Panc1 (cell line): ENCODE measurements around the gene CANT1. TPM values are rescaled to one million over a fixed set of nuclear protein-coding genes. Genes with fewer than 3 reads are reported as not detected.

Source experiments
- ATAC-seq: fragments of 200-7000 bp; cut with Tn5 transposase; 2 replicates; pipeline ENCODE4 v1.9.1; 2020; ENCODE audit warnings: mild to moderate bottlenecking, moderate library complexity
- BruUV-seq: library from RNA; stranded (reverse); fragments of 400-500 nt; replicated peaks from 2 replicates; lab custom pipeline; 2021; lab: Mats Ljungman, UMichigan
- CTCF ChIA-PET: fragments of 300-600 bp; sonication (Branson Sonifier 250); formaldehyde crosslinking; loops from one replicate; lab custom pipeline; 2022; ENCODE audit warnings: antibody characterized with exemption; lab: Charles Lee
- POLR2A ChIA-PET: fragments of 300-600 bp; sonication (Branson Sonifier 250); formaldehyde crosslinking; loops from one replicate; lab custom pipeline; 2022; ENCODE audit warnings: antibody characterized with exemption; lab: Charles Lee
- DNase-seq: peaks from one replicate; pipeline ENCODE4 v3.0.0-alpha.2; 2010; ENCODE audit warnings: low read depth, low spot score
- H3K27ac ChIP-seq: 2 replicates; pipeline ENCODE4 v1.5.1; 2011; ENCODE audit warnings: mild to moderate bottlenecking, low read length, inconsistent platforms
- H3K27me3 ChIP-seq: fragments of 200-500 bp; sonication (Bioruptor generic); 2 replicates; pipeline ENCODE4 v1.6.0; 2014; ENCODE audit warnings: low read length, inconsistent platforms; ENCODE audit not compliant: control insufficient read depth, insufficient read depth
- H3K36me3 ChIP-seq: fragments of 200-500 bp; sonication (Bioruptor generic); 2 replicates; pipeline ENCODE4 v1.5.1; 2014; ENCODE audit warnings: inconsistent platforms, mild to moderate bottlenecking, low read length, moderate library complexity; ENCODE audit not compliant: control insufficient read depth, insufficient read depth
- H3K4me1 ChIP-seq: 2 replicates; pipeline ENCODE4 v1.5.1; 2011; ENCODE audit warnings: inconsistent platforms, mild to moderate bottlenecking, low read length, moderate library complexity; ENCODE audit not compliant: control insufficient read depth, insufficient read depth
- H3K4me3 ChIP-seq, 2 experiments: 2 replicates each; pipeline ENCODE4 v1.5.1; 2011 to 2012; ENCODE audit warnings: low read depth in 2 of 2, low read length in 2 of 2, mild to moderate bottlenecking in 2 of 2, inconsistent platforms in 1 of 2, moderate library complexity in 1 of 2
- H3K9me3 ChIP-seq: fragments of 200-500 bp; sonication (Bioruptor generic); 2 replicates; pipeline ENCODE4 v1.5.1; 2014; ENCODE audit warnings: low read depth, mild to moderate bottlenecking, inconsistent platforms, low read length, moderate library complexity; ENCODE audit not compliant: control insufficient read depth, insufficient read depth
- CTCF ChIP-seq: fragments of 450-650 bp; IDR thresholded peaks from 2 replicates; pipeline ENCODE4 v1.5.1; 2017; ENCODE audit warnings: mild to moderate bottlenecking
- POLR2AphosphoS5 ChIP-seq: IDR thresholded peaks from 2 replicates; pipeline ENCODE4 v1.6.1; 2012; ENCODE audit warnings: mild to moderate bottlenecking, low read depth, low read length, moderate library complexity
- REST ChIP-seq, 2 experiments: IDR thresholded peaks; 2 replicates each; pipeline ENCODE4 v1.6.1; 2011 to 2012; ENCODE audit warnings: low read depth in 2 of 2, control low read depth in 1 of 2, low read length in 1 of 2, mild to moderate bottlenecking in 1 of 2, moderate library complexity in 1 of 2; ENCODE audit not compliant: insufficient read depth in 1 of 2
- SIN3A ChIP-seq: IDR thresholded peaks from 2 replicates; pipeline ENCODE4 v1.6.1; 2012; ENCODE audit warnings: low read depth, mild to moderate bottlenecking, low read length, moderate library complexity, borderline replicate concordance; ENCODE audit not compliant: insufficient read depth
- TCF7L2 ChIP-seq: IDR thresholded peaks from 2 replicates; pipeline ENCODE4 v1.6.1; 2011; ENCODE audit warnings: mild to moderate bottlenecking, low read depth, low read length, inconsistent platforms
- in situ Hi-C: cut with HindIII; loops from 2 replicates; pipeline ENCODE4 v1.10.0; 2016; ENCODE audit warnings: low sequenced_read_pairs, low pct_unique_long_range_greater_than_20kb
- intact Hi-C: fragments of 100-400 bp; cut with micrococcal nuclease; formaldehyde crosslinking; loops from one replicate; pipeline ENCODE4 v1.10.0; 2022; ENCODE audit not compliant: unreplicated experiment
- total RNA-seq: library from RNA; stranded (reverse); gene quantifications from one replicate; pipeline ENCODE4 v1.2.1, GENCODE V29; 2021; ENCODE audit not compliant: unreplicated experiment

The CANT1 gene
- total RNA-seq, 1 experiment from 2014 or later: 160 TPM

- Histone ChIP-seq H3K27me3 (0 out of 2 replicates have a peak, but pooled peaks cover 1% of the 10 kb centered on the region), H3K9me3 (no peaks in the 10 kb centered on the region), H3K4me3 (no peak overlapping the region), H3K36me3 (no peaks in the 10 kb centered on the region), H3K27ac (no peak overlapping the region), H3K4me1 (0 out of 2 replicates have a peak, but pooled peaks cover 5% of the 10 kb centered on the region)
- DNase-seq (no peak), ATAC-seq (no peak)
- ChIA-PET POLR2A (no interaction called here), CTCF (interaction anchor here (0.7 to 0.9 kb wide), 2 partner anchors 13 to 52 kb away, joined by 3 read pairs; no protein-coding TSS in a partner anchor)
- intact Hi-C loops: no loop called here
- in situ Hi-C loops: no loop called here
- BruUV-seq: no TSS peak
- no peak for TF ChIP-seq CTCF
- TF ChIP-seq REST (IDR thresholded peaks at IDR 0.05; ENCODE audit: insufficient read depth in 1 of 2, low read depth in 2 of 2, low read length in 1 of 2): no peak
- no peak for TF ChIP-seq POLR2AphosphoS5
- TF ChIP-seq TCF7L2: no peak
- TF ChIP-seq SIN3A: no peak
These were observed 25.4 kb upstream of the CANT1 start for GRCh38 chr17:79034931-79035485.

- Histone ChIP-seq H3K27me3 (peaks cover 3% of the 10 kb centered on the region; the same call in 1 of the 2 replicates), H3K4me3 (no peak overlapping the region), H3K27ac (no peak overlapping the region), H3K9me3 (no peaks in the 10 kb centered on the region), H3K36me3 (no peaks in the 10 kb centered on the region), H3K4me1 (0 out of 2 replicates have a peak, but pooled peaks cover 5% of the 10 kb centered on the region)
- ATAC-seq (no peak), DNase-seq (no peak)
- no peak for TF ChIP-seq POLR2AphosphoS5
- TF ChIP-seq TCF7L2: no peak
- no peak for TF ChIP-seq CTCF
- no peak for TF ChIP-seq SIN3A
- no peak for TF ChIP-seq REST (IDR thresholded peaks at IDR 0.05; ENCODE audit: insufficient read depth in 1 of 2, low read depth in 2 of 2, low read length in 1 of 2)
- in situ Hi-C loops: no loop called here
- intact Hi-C loops: no loop called here
- ChIA-PET POLR2A (no interaction called here), CTCF (no interaction called here)
- no TSS peak for BruUV-seq
These were observed 24.4 kb upstream of the CANT1 start for GRCh38 chr17:79033741-79034501.
